Caco-2 (cell line): ENCODE data around the gene POGZ. TPM values are rescaled to one million over a fixed set of nuclear protein-coding genes. Genes with fewer than 3 reads are reported as not detected.

Source experiments
- BruUV-seq: library from RNA; stranded (reverse); fragments of 400-500 nt; replicated peaks from 2 replicates; lab custom pipeline; 2021; lab: Mats Ljungman, UMichigan
- CTCF ChIA-PET: fragments of 300-600 bp; sonication (Branson Sonifier 250); formaldehyde crosslinking; loops from one replicate; lab custom pipeline; 2022; ENCODE audit warnings: antibody characterized with exemption; lab: Charles Lee
- POLR2A ChIA-PET: fragments of 300-600 bp; sonication (Branson Sonifier 250); formaldehyde crosslinking; loops from one replicate; lab custom pipeline; 2022; ENCODE audit warnings: antibody characterized with exemption; lab: Charles Lee
- DNase-seq, 2 experiments: peaks; one replicate each; pipeline versions ENCODE4 v3.0.0 to v3.0.0-alpha.2; 2020 to 2022
- H3K27me3 ChIP-seq: replicated peaks from 2 replicates; pipeline ENCODE4 v1.6.0; 2011; ENCODE audit warnings: low read length; ENCODE audit not compliant: control insufficient read depth, insufficient read depth
- H3K36me3 ChIP-seq: 2 replicates; pipeline ENCODE4 v1.5.1; 2011; ENCODE audit warnings: low read length; ENCODE audit not compliant: control insufficient read depth, insufficient read depth
- H3K4me1 ChIP-seq: fragments of 250-450 bp; sonication (Bioruptor Pico); 2 replicates; pipeline ENCODE4 v1.5.1; 2020; ENCODE audit warnings: mild to moderate bottlenecking
- H3K4me3 ChIP-seq: 2 replicates; pipeline ENCODE4 v1.5.1; 2011; ENCODE audit warnings: low read depth, mild to moderate bottlenecking, control low read depth, low read length
- H3K9me3 ChIP-seq: fragments of 250-450 bp; sonication (Bioruptor Pico); 2 replicates; pipeline ENCODE4 v1.5.1; 2020; ENCODE audit warnings: mild to moderate bottlenecking, moderate library complexity
- H3K27ac Mint-ChIP-seq: one replicate; pipeline ENCODE4 v1.8.0; 2022; ENCODE audit warnings: mixed read lengths; ENCODE audit not compliant: unreplicated experiment
- H3K27me3 Mint-ChIP-seq: one replicate; pipeline ENCODE4 v1.8.0; 2022; ENCODE audit warnings: mixed read lengths; ENCODE audit not compliant: insufficient read depth, unreplicated experiment
- H3K36me3 Mint-ChIP-seq: one replicate; pipeline ENCODE4 v1.8.0; 2022; ENCODE audit warnings: mild to moderate bottlenecking, mixed read lengths; ENCODE audit not compliant: insufficient read depth, unreplicated experiment
- H3K4me1 Mint-ChIP-seq: one replicate; pipeline ENCODE4 v1.8.0; 2022; ENCODE audit warnings: low read depth, mixed read lengths; ENCODE audit not compliant: unreplicated experiment
- H3K4me3 Mint-ChIP-seq: one replicate; pipeline ENCODE4 v1.8.0; 2022; ENCODE audit warnings: mild to moderate bottlenecking, moderate library complexity, mixed read lengths; ENCODE audit not compliant: unreplicated experiment
- H3K9me3 Mint-ChIP-seq: one replicate; pipeline ENCODE4 v1.8.0; 2022; ENCODE audit warnings: mixed read lengths; ENCODE audit not compliant: unreplicated experiment
- CTCF ChIP-seq, 2 experiments: fragments of 200-600 bp in 1 of 2; IDR thresholded peaks; 1 replicate in 1 of 2; 2 replicates in 1 of 2; pipeline versions ENCODE4 v1.5.1 to v1.8.0; 2011 to 2022; ENCODE audit warnings: antibody characterized with exemption in 1 of 2, control low read depth in 1 of 2, inconsistent platforms in 1 of 2, low read depth in 1 of 2, low read length in 1 of 2, mild to moderate bottlenecking in 1 of 2, moderate library complexity in 1 of 2; ENCODE audit not compliant: insufficient read depth in 1 of 2, severe bottlenecking in 1 of 2, unreplicated experiment in 1 of 2
- intact Hi-C: fragments of 100-400 bp; cut with micrococcal nuclease; formaldehyde crosslinking; loops from one replicate; pipeline ENCODE4 v1.10.0; 2022; ENCODE audit not compliant: unreplicated experiment
- total RNA-seq: library from RNA; stranded (reverse); gene quantifications from 2 replicates; pipeline ENCODE4 v1.2.3, GENCODE V29; 2022

Gene POGZ
- total RNA-seq, 1 experiment from 2014 or later: 80.0 TPM

GRCh38 chr1:151472856-151473731 lies 13.8 kb upstream of the POGZ start:
- peaks cover 7% of the 10 kb centered on the region for H3K4me1 Mint-ChIP-seq
- Histone ChIP-seq H3K4me1 (peaks cover 2% of the 10 kb centered on the region), H3K36me3 (no peaks in the 10 kb centered on the region), H3K9me3 (no peaks in the 10 kb centered on the region), H3K27me3 (no peaks in the 10 kb centered on the region), H3K4me3 (peak overlapping the region; percentile 76)
- POLR2A ChIA-PET: interaction anchor here (0.6 to 1.5 kb wide), 3 partner anchors 38 to 67 kb away, joined by 4 to 5 read pairs (median 5); partner anchors contain the start of genes CGN and TUFT1
- H3K27ac Mint-ChIP-seq: peak overlapping the region; percentile 91
- H3K9me3 Mint-ChIP-seq: no peaks in the 10 kb centered on the region
- intact Hi-C loops: loop anchor here (1.0 kb wide), 2 partner anchors 14 to 40 kb away; partner anchors contain the start of gene POGZ
- H3K4me3 Mint-ChIP-seq: peak overlapping the region; percentile 73
- peaks cover 8% of the 10 kb centered on the region for H3K36me3 Mint-ChIP-seq
- no peak for TF ChIP-seq CTCF (IDR thresholded peaks at IDR 0.05; ENCODE audit: insufficient read depth in 1 of 2, low read depth in 1 of 2, low read length in 1 of 2, severe bottlenecking in 1 of 2, unreplicated experiment in 1 of 2)
- BruUV-seq: TSS peak; percentile 89
- H3K27me3 Mint-ChIP-seq: no peaks in the 10 kb centered on the region
- DNase-seq: peak; percentile 55 to 67
- CTCF ChIA-PET: interaction anchor here (1.0 kb wide), 1 partner anchor 14 kb away, joined by 4 read pairs; the partner anchor contains the start of gene POGZ

- Mint-ChIP-seq H3K4me1 (peaks cover 7% of the 10 kb centered on the region), H3K36me3 (no peaks in the 10 kb centered on the region), H3K27me3 (no peaks in the 10 kb centered on the region), H3K27ac (no peak overlapping the region), H3K9me3 (no peaks in the 10 kb centered on the region), H3K4me3 (no peak overlapping the region)
- BruUV-seq: no TSS peak
- Histone ChIP-seq H3K4me1 (peaks cover 7% of the 10 kb centered on the region; the same call in 1 of the 2 replicates), H3K4me3 (no peak overlapping the region), H3K27me3 (no peaks in the 10 kb centered on the region), H3K9me3 (no peaks in the 10 kb centered on the region), H3K36me3 (no peaks in the 10 kb centered on the region)
- intact Hi-C loops: no loop called here
- ChIA-PET CTCF (interaction anchor here (0.7 kb wide), 1 partner anchor 77 kb away, joined by 11 read pairs; no protein-coding TSS in a partner anchor), POLR2A (interaction anchor here (0.6 kb wide), 1 partner anchor 23 kb away, joined by 3 read pairs; no protein-coding TSS in a partner anchor)
- DNase-seq: no peak
- TF ChIP-seq CTCF (IDR thresholded peaks at IDR 0.05; ENCODE audit: insufficient read depth in 1 of 2, low read depth in 1 of 2, low read length in 1 of 2, severe bottlenecking in 1 of 2, unreplicated experiment in 1 of 2): no peak
These were observed 5.7 kb upstream of the POGZ start for GRCh38 chr1:151465026-151465425.

GRCh38 chr1:151461694-151462093 lies 2.4 kb upstream of the POGZ start:
- H3K9me3 ChIP-seq: no peaks in the 10 kb centered on the region
- ChIA-PET CTCF (no interaction called here), POLR2A (no interaction called here)
- TF ChIP-seq CTCF (IDR thresholded peaks at IDR 0.05; ENCODE audit: insufficient read depth in 1 of 2, low read depth in 1 of 2, low read length in 1 of 2, severe bottlenecking in 1 of 2, unreplicated experiment in 1 of 2): no peak
- no peak overlapping the region for H3K4me3 ChIP-seq
- no peaks in the 10 kb centered on the region for H3K36me3 ChIP-seq
- Mint-ChIP-seq H3K36me3 (peaks cover 7% of the 10 kb centered on the region), H3K27me3 (no peaks in the 10 kb centered on the region), H3K9me3 (no peaks in the 10 kb centered on the region), H3K4me1 (peaks cover 7% of the 10 kb centered on the region), H3K27ac (no peak overlapping the region), H3K4me3 (no peak overlapping the region)
- no TSS peak for BruUV-seq
- H3K4me1 ChIP-seq: peaks cover 17% of the 10 kb centered on the region
- H3K27me3 ChIP-seq: no peaks in the 10 kb centered on the region
- intact Hi-C loops: no loop called here
- no peak for DNase-seq
